ENCODE results near the gene SCFD2.

The SCFD2 gene

GRCh38 chr4:52950226-52950625 lies 415.6 kb downstream of the SCFD2 start:
- peaks cover 27% of the 10 kb centered on the region for H3K4me1 ChIP-seq
- no peaks in the 10 kb centered on the region for H3K27me3 ChIP-seq
- no peak overlapping the region for H3K4me3 ChIP-seq (ENCODE audit: low read depth, low read length)
- H3K9me3 ChIP-seq, result no peaks in the 10 kb centered on the region
- no peaks in the 10 kb centered on the region for H3K36me3 ChIP-seq
- TF ChIP-seq, protein P1, sequence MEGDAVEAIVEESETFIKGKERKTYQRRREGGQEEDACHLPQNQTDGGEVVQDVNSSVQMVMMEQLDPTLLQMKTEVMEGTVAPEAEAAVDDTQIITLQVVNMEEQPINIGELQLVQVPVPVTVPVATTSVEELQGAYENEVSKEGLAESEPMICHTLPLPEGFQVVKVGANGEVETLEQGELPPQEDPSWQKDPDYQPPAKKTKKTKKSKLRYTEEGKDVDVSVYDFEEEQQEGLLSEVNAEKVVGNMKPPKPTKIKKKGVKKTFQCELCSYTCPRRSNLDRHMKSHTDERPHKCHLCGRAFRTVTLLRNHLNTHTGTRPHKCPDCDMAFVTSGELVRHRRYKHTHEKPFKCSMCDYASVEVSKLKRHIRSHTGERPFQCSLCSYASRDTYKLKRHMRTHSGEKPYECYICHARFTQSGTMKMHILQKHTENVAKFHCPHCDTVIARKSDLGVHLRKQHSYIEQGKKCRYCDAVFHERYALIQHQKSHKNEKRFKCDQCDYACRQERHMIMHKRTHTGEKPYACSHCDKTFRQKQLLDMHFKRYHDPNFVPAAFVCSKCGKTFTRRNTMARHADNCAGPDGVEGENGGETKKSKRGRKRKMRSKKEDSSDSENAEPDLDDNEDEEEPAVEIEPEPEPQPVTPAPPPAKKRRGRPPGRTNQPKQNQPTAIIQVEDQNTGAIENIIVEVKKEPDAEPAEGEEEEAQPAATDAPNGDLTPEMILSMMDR (IDR thresholded peaks at IDR 0.05; ENCODE audit: low read depth, low read length), result no peak
- no peak for DNase-seq

DNA sequence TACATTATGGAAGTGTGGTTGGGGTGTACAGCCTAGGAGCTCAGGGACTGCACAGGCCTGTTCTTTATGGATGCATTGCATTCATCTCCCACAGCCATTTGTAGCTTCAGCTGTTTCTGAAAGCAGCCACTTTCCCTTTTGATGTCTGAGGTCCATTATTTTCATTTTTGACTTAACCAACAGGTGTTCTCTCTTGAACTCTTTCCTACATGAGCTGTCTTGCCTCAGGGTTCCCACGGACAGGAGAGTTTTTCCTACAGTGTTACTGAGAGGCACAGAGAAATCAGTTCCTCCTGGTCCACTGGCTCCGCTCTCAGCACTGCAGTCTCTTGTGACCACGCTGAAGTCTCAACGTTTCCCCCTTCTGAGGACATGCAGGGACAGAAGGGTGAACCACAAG lies 416.5 kb downstream of the SCFD2 start:
- no peaks in the 10 kb centered on the region for H3K36me3 ChIP-seq
- DNase-seq, result no peak
- TF ChIP-seq, protein P1 (IDR thresholded peaks at IDR 0.05; ENCODE audit: low read depth, low read length), result no peak

GRCh38 chr4:52948057-52948423 lies 417.8 kb downstream of the SCFD2 start:
- Histone ChIP-seq H3K4me3 (ENCODE audit: low read depth, low read length) (no peak overlapping the region), H3K36me3 (no peaks in the 10 kb centered on the region), H3K9me3 (no peaks in the 10 kb centered on the region), H3K27me3 (no peaks in the 10 kb centered on the region), H3K4me1 (peaks cover 23% of the 10 kb centered on the region)
- DNase-seq, result peak; percentile 23
- TF ChIP-seq, protein P1 (IDR thresholded peaks at IDR 0.05; ENCODE audit: low read depth, low read length), result no peak

More for the DNA sequence above, 416.5 kb downstream of the SCFD2 start:
- no peaks in the 10 kb centered on the region for H3K27me3 ChIP-seq
- no peak overlapping the region for H3K4me3 ChIP-seq (ENCODE audit: low read depth, low read length)
- H3K4me1 ChIP-seq, result peaks cover 28% of the 10 kb centered on the region
- H3K9me3 ChIP-seq, result no peaks in the 10 kb centered on the region

DNA sequence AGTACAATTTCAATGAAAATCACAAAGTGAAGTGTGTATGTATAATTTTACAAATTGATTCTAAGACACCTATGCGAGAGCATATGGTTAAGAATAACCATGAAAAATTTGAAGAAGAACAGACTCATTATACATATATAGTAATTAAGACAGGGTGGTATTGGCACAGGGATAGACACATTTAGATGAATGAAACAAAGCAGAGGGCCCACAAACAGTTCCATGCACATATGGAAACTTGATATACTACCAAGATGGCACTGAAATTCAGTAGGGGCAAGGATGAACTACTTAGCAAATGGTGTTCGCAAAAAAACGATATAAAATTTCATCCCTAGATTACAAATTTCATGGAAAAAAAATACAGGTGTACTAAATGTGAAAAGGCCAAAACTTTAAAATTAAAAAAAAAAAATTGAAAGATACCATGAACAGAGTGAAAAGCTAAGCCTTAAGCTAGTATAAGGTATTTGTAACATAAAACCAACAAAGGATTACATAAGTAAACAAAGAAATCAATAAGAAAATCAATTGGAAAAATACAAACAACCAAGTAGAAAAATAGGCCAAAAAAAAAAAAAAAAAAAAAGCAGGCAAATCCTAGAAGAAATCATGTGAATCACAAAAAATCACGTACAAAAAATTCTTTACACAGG lies 418.3 kb downstream of the SCFD2 start:
- DNase-seq, result no peak
- Histone ChIP-seq H3K4me3 (ENCODE audit: low read depth, low read length) (no peak overlapping the region), H3K27me3 (no peaks in the 10 kb centered on the region), H3K4me1 (peaks cover 23% of the 10 kb centered on the region), H3K9me3 (no peaks in the 10 kb centered on the region), H3K36me3 (no peaks in the 10 kb centered on the region)
- TF ChIP-seq, protein P1 (IDR thresholded peaks at IDR 0.05; ENCODE audit: low read depth, low read length), result no peak

DNA sequence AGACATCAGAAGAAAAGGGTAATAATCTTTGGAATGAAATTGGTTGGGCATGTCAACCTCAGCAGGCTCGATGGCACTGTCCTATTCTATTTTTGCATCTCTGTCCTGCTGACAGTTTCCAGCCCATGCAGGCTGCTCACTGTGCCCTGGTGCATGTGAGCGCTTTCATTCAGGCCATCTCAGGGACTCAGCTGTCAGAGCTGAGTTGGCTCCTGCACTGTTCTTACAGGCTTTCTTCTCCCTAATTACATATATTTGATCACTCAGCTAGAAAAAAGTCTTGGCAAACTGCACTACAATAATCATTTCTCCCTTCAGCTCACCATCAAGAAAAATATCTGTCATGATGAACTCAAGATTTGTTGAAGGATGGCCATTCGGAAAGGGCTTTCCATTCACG lies 419.0 kb downstream of the SCFD2 start:
- no peaks in the 10 kb centered on the region for H3K9me3 ChIP-seq
- no peaks in the 10 kb centered on the region for H3K36me3 ChIP-seq
- DNase-seq, result peak; percentile 12
- no peaks in the 10 kb centered on the region for H3K27me3 ChIP-seq
- TF ChIP-seq, protein P1 (IDR thresholded peaks at IDR 0.05; ENCODE audit: low read depth, low read length), result no peak
- no peak overlapping the region for H3K4me3 ChIP-seq (ENCODE audit: low read depth, low read length)
- H3K4me1 ChIP-seq, result peaks cover 23% of the 10 kb centered on the region

DNA sequence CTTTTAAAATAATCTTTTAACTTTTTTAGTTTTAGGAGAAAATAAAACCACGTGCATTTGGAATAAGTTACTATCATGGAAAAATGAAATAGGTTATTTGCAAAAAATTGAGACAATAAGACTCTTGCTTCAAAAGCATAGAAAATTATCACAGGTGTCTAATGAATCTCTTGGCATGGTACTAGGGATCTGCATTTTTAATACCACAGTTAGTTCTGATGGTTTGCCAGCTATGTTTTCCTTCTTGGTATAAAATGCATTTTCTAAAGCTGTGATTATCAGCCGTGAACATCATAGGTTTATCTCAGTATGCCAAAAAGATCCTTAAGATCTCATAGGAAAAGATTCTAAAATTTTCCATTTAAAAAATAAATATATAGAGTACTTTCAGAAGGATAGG lies 419.9 kb downstream of the SCFD2 start:
- Histone ChIP-seq H3K36me3 (no peaks in the 10 kb centered on the region), H3K4me3 (ENCODE audit: low read depth, low read length) (no peak overlapping the region), H3K9me3 (no peaks in the 10 kb centered on the region), H3K4me1 (peaks cover 23% of the 10 kb centered on the region), H3K27me3 (no peaks in the 10 kb centered on the region)
- DNase-seq, result no peak
- TF ChIP-seq, protein P1 (IDR thresholded peaks at IDR 0.05; ENCODE audit: low read depth, low read length), result no peak
